WTC11 (cell line): ENCODE measurements around the gene HIGD1B. TPM values are rescaled to one million over a fixed set of nuclear protein-coding genes. Genes with fewer than 3 reads are reported as not detected.

Experiments
- ATAC-seq: fragments of 200-7000 bp; cut with Tn5 transposase; 2 replicates; pipeline ENCODE4 v1.10.0; 2021; ENCODE audit warnings: mild to moderate bottlenecking, moderate library complexity
- CTCF ChIA-PET: fragments of 300-600 bp; sonication (Branson Sonifier 250); formaldehyde crosslinking; loops from one replicate; lab custom pipeline; 2021; ENCODE audit warnings: antibody characterized with exemption; lab: Charles Lee
- POLR2A ChIA-PET: fragments of 350-600 bp; sonication (Branson Sonifier 250); formaldehyde crosslinking; loops from one replicate; lab custom pipeline; 2021; ENCODE audit warnings: antibody characterized with exemption; lab: Charles Lee
- DNase-seq: peaks from one replicate; pipeline ENCODE4 v3.0.0; 2021; ENCODE audit warnings: low spot score
- H3K27ac Mint-ChIP-seq: 2 replicates; pipeline ENCODE4 v1.8.0; 2021; ENCODE audit warnings: mixed read lengths
- H3K27me3 Mint-ChIP-seq: 2 replicates; pipeline ENCODE4 v1.8.0; 2021; ENCODE audit warnings: low read depth, mild to moderate bottlenecking, moderate library complexity, mixed read lengths
- H3K36me3 Mint-ChIP-seq: 2 replicates; pipeline ENCODE4 v1.8.0; 2021; ENCODE audit warnings: mixed read lengths
- H3K4me1 Mint-ChIP-seq: 2 replicates; pipeline ENCODE4 v1.8.0; 2022; ENCODE audit warnings: mixed read lengths
- H3K4me3 Mint-ChIP-seq: 2 replicates; pipeline ENCODE4 v1.8.0; 2021; ENCODE audit warnings: mild to moderate bottlenecking, moderate library complexity, mixed read lengths
- H3K9me3 Mint-ChIP-seq: 2 replicates; pipeline ENCODE4 v1.8.0; 2021; ENCODE audit warnings: mixed read lengths
- ESRRA ChIP-seq: sonication (generic); formaldehyde crosslinking; IDR thresholded peaks from 2 replicates; pipeline ENCODE4 v1.8.1; 2022; ENCODE audit warnings: mild to moderate bottlenecking, missing genetic modification reagents, borderline replicate concordance
- JUN ChIP-seq: sonication (generic); formaldehyde crosslinking; IDR thresholded peaks from 2 replicates; pipeline ENCODE4 v1.8.0; 2023; ENCODE audit warnings: mild to moderate bottlenecking, missing genetic modification reagents
- MAX ChIP-seq: sonication (generic); formaldehyde crosslinking; IDR thresholded peaks from 2 replicates; pipeline ENCODE4 v1.8.0; 2022; ENCODE audit warnings: mild to moderate bottlenecking, missing genetic modification reagents
- MLX ChIP-seq: sonication (generic); formaldehyde crosslinking; IDR thresholded peaks from 2 replicates; pipeline ENCODE4 v1.8.1; 2023; ENCODE audit warnings: mild to moderate bottlenecking, missing genetic modification reagents, moderate library complexity
- NFE2L1 ChIP-seq: sonication (generic); formaldehyde crosslinking; IDR thresholded peaks from 2 replicates; pipeline ENCODE4 v1.8.1; 2023; ENCODE audit warnings: missing genetic modification reagents
- RELA ChIP-seq: sonication (generic); formaldehyde crosslinking; IDR thresholded peaks from 2 replicates; pipeline ENCODE4 v1.8.1; 2022; ENCODE audit warnings: missing genetic modification reagents, mild to moderate bottlenecking, borderline replicate concordance
- SMAD3 ChIP-seq: sonication (generic); formaldehyde crosslinking; IDR thresholded peaks from 2 replicates; pipeline ENCODE4 v1.8.0; 2022; ENCODE audit warnings: missing genetic modification reagents, mild to moderate bottlenecking, borderline replicate concordance
- SOX15 ChIP-seq: fragments of 250-450 bp; sonication (Bioruptor Pico); IDR thresholded peaks from 2 replicates; pipeline ENCODE4 v1.9.0; 2021; ENCODE audit warnings: mild to moderate bottlenecking
- TEAD1 ChIP-seq: sonication (generic); formaldehyde crosslinking; IDR thresholded peaks from 2 replicates; pipeline ENCODE4 v1.8.0; 2022; ENCODE audit warnings: mild to moderate bottlenecking, missing genetic modification reagents
- USF2 ChIP-seq: sonication (generic); formaldehyde crosslinking; IDR thresholded peaks from 2 replicates; pipeline ENCODE4 v1.8.1; 2023; ENCODE audit warnings: mild to moderate bottlenecking, missing genetic modification reagents, moderate library complexity
- ZBTB43 ChIP-seq: sonication (generic); formaldehyde crosslinking; IDR thresholded peaks from 2 replicates; pipeline ENCODE4 v1.8.1; 2023; ENCODE audit warnings: mild to moderate bottlenecking, missing genetic modification reagents
- ZNF219 ChIP-seq: sonication (generic); formaldehyde crosslinking; IDR thresholded peaks from 2 replicates; pipeline ENCODE4 v1.8.0; 2023; ENCODE audit warnings: missing genetic modification reagents, mild to moderate bottlenecking, borderline replicate concordance
- ZNF512 ChIP-seq: sonication (generic); formaldehyde crosslinking; IDR thresholded peaks from 2 replicates; pipeline ENCODE4 v1.8.1; 2022; ENCODE audit warnings: missing genetic modification reagents, borderline replicate concordance
- total RNA-seq: library from RNA; stranded (reverse); gene quantifications from 3 replicates; pipeline ENCODE4 v1.2.3, GENCODE V29; 2021
- TF ChIP-seq, protein P1 (sequence below): sonication (generic); formaldehyde crosslinking; IDR thresholded peaks from 2 replicates; pipeline ENCODE4 v1.8.0; 2022; ENCODE audit warnings: missing genetic modification reagents
- TF ChIP-seq, protein P2 (sequence below): sonication (generic); formaldehyde crosslinking; IDR thresholded peaks from 2 replicates; pipeline ENCODE4 v1.8.1; 2023; ENCODE audit warnings: mild to moderate bottlenecking, moderate library complexity, missing genetic modification reagents
- TF ChIP-seq, protein P3 (sequence below): sonication (generic); formaldehyde crosslinking; IDR thresholded peaks from 2 replicates; pipeline ENCODE4 v1.8.0; 2022; ENCODE audit warnings: mild to moderate bottlenecking, missing genetic modification reagents
- TF ChIP-seq, protein P4 (sequence below): fragments of 250-450 bp; sonication (Bioruptor Pico); IDR thresholded peaks from 2 replicates; pipeline ENCODE4 v2.1.2; 2022; ENCODE audit warnings: mild to moderate bottlenecking, moderate library complexity

HIGD1B gene
- total RNA-seq, 1 experiment from 2014 or later, result not detected

GRCh38 chr17:44878627-44879221 lies 31.0 kb downstream of the HIGD1B start (continued):
- TF ChIP-seq, protein P1, sequence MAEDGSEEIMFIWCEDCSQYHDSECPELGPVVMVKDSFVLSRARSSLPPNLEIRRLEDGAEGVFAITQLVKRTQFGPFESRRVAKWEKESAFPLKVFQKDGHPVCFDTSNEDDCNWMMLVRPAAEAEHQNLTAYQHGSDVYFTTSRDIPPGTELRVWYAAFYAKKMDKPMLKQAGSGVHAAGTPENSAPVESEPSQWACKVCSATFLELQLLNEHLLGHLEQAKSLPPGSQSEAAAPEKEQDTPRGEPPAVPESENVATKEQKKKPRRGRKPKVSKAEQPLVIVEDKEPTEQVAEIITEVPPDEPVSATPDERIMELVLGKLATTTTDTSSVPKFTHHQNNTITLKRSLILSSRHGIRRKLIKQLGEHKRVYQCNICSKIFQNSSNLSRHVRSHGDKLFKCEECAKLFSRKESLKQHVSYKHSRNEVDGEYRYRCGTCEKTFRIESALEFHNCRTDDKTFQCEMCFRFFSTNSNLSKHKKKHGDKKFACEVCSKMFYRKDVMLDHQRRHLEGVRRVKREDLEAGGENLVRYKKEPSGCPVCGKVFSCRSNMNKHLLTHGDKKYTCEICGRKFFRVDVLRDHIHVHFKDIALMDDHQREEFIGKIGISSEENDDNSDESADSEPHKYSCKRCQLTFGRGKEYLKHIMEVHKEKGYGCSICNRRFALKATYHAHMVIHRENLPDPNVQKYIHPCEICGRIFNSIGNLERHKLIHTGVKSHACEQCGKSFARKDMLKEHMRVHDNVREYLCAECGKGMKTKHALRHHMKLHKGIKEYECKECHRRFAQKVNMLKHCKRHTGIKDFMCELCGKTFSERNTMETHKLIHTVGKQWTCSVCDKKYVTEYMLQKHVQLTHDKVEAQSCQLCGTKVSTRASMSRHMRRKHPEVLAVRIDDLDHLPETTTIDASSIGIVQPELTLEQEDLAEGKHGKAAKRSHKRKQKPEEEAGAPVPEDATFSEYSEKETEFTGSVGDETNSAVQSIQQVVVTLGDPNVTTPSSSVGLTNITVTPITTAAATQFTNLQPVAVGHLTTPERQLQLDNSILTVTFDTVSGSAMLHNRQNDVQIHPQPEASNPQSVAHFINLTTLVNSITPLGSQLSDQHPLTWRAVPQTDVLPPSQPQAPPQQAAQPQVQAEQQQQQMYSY (CRISPR knock-in tag), result no peak
- no peak for TF ChIP-seq SMAD3
- no peak for TF ChIP-seq MLX (CRISPR knock-in tag)
- no peak for TF ChIP-seq RELA
- TF ChIP-seq SOX15 (CRISPR knock-in tag), result no peak
- no peak for TF ChIP-seq JUN (CRISPR knock-in tag)
- no peak for TF ChIP-seq ZNF219 (CRISPR knock-in tag)
- TF ChIP-seq TEAD1, result no peak
- TF ChIP-seq, protein P2, sequence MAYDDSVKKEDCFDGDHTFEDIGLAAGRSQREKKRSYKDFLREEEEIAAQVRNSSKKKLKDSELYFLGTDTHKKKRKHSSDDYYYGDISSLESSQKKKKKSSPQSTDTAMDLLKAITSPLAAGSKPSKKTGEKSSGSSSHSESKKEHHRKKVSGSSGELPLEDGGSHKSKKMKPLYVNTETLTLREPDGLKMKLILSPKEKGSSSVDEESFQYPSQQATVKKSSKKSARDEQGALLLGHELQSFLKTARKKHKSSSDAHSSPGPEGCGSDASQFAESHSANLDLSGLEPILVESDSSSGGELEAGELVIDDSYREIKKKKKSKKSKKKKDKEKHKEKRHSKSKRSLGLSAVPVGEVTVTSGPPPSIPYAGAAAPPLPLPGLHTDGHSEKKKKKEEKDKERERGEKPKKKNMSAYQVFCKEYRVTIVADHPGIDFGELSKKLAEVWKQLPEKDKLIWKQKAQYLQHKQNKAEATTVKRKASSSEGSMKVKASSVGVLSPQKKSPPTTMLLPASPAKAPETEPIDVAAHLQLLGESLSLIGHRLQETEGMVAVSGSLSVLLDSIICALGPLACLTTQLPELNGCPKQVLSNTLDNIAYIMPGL, result no peak
- no peak for TF ChIP-seq ESRRA
- TF ChIP-seq, protein P3, sequence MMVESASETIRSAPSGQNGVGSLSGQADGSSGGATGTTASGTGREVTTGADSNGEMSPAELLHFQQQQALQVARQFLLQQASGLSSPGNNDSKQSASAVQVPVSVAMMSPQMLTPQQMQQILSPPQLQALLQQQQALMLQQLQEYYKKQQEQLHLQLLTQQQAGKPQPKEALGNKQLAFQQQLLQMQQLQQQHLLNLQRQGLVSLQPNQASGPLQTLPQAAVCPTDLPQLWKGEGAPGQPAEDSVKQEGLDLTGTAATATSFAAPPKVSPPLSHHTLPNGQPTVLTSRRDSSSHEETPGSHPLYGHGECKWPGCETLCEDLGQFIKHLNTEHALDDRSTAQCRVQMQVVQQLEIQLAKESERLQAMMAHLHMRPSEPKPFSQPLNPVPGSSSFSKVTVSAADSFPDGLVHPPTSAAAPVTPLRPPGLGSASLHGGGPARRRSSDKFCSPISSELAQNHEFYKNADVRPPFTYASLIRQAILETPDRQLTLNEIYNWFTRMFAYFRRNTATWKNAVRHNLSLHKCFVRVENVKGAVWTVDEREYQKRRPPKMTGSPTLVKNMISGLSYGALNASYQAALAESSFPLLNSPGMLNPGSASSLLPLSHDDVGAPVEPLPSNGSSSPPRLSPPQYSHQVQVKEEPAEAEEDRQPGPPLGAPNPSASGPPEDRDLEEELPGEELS (CRISPR knock-in tag), result no peak

DNA sequence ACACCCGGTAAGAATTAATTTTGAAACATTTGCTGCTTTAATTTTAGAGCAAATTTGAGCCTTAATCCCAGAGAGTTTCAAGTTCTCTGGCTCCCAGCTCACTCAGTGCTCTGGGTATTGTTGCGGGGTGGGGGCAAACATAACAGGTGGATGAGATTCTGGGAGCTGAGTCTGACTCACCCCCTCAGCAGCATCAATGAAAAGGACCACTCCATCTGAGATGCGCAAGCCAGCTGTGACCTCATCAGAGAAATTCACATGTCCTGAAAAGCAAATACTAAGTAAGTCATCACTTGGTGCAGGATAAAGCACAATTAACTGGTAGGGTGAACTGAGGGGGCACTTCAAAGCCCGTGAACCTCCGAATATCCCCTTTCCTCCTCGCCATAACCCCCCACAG lies 31.7 kb downstream of the HIGD1B start:
- no peak for ATAC-seq
- no peaks in the 10 kb centered on the region for H3K9me3 Mint-ChIP-seq
- no peaks in the 10 kb centered on the region for H3K4me1 Mint-ChIP-seq
- no peak for DNase-seq
- no peak overlapping the region for H3K4me3 Mint-ChIP-seq
- H3K27me3 Mint-ChIP-seq, result no peaks in the 10 kb centered on the region
- ChIA-PET POLR2A (no interaction called here), CTCF (interaction anchor here (0.5 to 3.0 kb wide), 18 partner anchors 8 to 440 kb away, joined by 3 to 32 read pairs (median 4); partner anchors contain the start of genes ACBD4 and EFTUD2)
- H3K27ac Mint-ChIP-seq, result no peak overlapping the region
- H3K36me3 Mint-ChIP-seq, result peaks cover 71% of the 10 kb centered on the region
- TF ChIP-seq, protein P3 (CRISPR knock-in tag), result no peak
- TF ChIP-seq USF2 (CRISPR knock-in tag) (no peak), NFE2L1 (CRISPR knock-in tag) (no peak), ZBTB43 (no peak), MAX (no peak), ZNF512 (CRISPR knock-in tag) (no peak)
- TF ChIP-seq, protein P4, sequence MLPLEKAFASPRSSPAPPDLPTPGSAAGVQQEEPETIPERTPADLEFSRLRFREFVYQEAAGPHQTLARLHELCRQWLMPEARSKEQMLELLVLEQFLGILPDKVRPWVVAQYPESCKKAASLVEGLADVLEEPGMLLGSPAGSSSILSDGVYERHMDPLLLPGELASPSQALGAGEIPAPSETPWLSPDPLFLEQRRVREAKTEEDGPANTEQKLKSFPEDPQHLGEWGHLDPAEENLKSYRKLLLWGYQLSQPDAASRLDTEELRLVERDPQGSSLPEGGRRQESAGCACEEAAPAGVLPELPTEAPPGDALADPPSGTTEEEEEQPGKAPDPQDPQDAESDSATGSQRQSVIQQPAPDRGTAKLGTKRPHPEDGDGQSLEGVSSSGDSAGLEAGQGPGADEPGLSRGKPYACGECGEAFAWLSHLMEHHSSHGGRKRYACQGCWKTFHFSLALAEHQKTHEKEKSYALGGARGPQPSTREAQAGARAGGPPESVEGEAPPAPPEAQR (CRISPR knock-in tag), result no peak
